PFSK-1 (cell line): ENCODE data around the gene PCDH8.

Source experiments
- FOXP2 ChIP-seq: optimal IDR thresholded peaks from 2 replicates; pipeline ENCODE3; 2011; ENCODE audit warnings: borderline replicate concordance, control low read depth, inconsistent platforms; ENCODE audit not compliant: insufficient read depth; ENCODE audit errors: extremely low read length, extremely low read depth
- POLR2AphosphoS5 ChIP-seq: IDR thresholded peaks from 2 replicates; pipeline ENCODE4 v1.6.1; 2012; ENCODE audit warnings: low read depth, mild to moderate bottlenecking, control low read depth, low read length, moderate library complexity
- REST ChIP-seq, 2 experiments: IDR thresholded peaks; 2 replicates each; pipeline versions ENCODE4 v1.6.1 to v1.8.0; 2011 to 2012; ENCODE audit warnings: low read depth in 2 of 2, low read length in 2 of 2, control low read depth in 1 of 2, inconsistent platforms in 1 of 2, mild to moderate bottlenecking in 1 of 2, moderate library complexity in 1 of 2; ENCODE audit not compliant: insufficient read depth in 1 of 2
- SIN3A ChIP-seq: IDR thresholded peaks from 2 replicates; pipeline ENCODE4 v1.6.1; 2012; ENCODE audit warnings: mild to moderate bottlenecking, low read length, moderate library complexity, borderline replicate concordance; ENCODE audit not compliant: insufficient read depth
- TAF1 ChIP-seq: IDR thresholded peaks from 2 replicates; pipeline ENCODE4 v1.6.1; 2012; ENCODE audit warnings: low read length, control low read depth, borderline replicate concordance; ENCODE audit not compliant: insufficient read depth

DNA sequence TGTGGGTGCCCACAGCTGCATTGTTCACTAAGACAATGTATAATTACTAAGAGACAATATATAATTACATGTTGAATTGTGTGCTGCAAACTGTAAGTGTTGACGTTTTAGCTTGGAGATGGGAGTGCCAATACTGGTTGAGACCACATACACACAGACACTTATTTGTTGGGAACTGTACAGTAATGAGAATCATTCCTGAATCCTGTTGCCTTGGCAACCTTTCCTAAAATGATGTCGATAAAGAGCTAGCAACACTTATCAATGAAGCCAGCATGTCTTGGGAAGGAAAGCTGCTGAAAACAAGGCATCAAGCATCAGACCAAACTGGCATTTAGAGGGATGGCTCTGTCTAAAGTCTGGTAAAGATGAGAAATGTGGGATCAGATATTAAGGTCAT, 51.3 kb downstream of the PCDH8 start:
- TF ChIP-seq TAF1 (no peak), POLR2AphosphoS5 (no peak), SIN3A (no peak), REST (IDR thresholded peaks at IDR 0.05; ENCODE audit: insufficient read depth in 1 of 2, low read depth in 2 of 2, low read length in 2 of 2) (no peak), FOXP2 (no peak)
